ENCODE measurements around the gene SERF1A.
"Not testable (repeated sequence)": the region's sequence is repeated elsewhere in the genome, so short reads cannot be mapped to it uniquely, and the experiment has no call there.

SERF1A gene

GRCh38 chr5:70900533-70901271, at the start of gene SERF1A:
Gene SERF1A (plus strand): TSS chr5:70900669. CDS start chr5:70900870, 201 bp downstream.
- DNase-seq (ENCODE audit: low spot score), result not testable (repeated sequence)

GRCh38 chr5:70866778-70867177, 33.7 kb upstream of the SERF1A start:
- DNase-seq (ENCODE audit: low spot score), result not testable (repeated sequence)

- DNase-seq (ENCODE audit: low spot score), result not testable (repeated sequence)
Measured at GRCh38 chr5:70870626-70871025, 29.8 kb upstream of the SERF1A start.

- not testable (repeated sequence) for DNase-seq (ENCODE audit: low spot score)
Measured at GRCh38 chr5:70896076-70896475, 4.4 kb upstream of the SERF1A start.

- not testable (repeated sequence) for DNase-seq (ENCODE audit: low spot score)
Measured at GRCh38 chr5:70901272-70901571, 753 bp downstream of the SERF1A start.

- DNase-seq (ENCODE audit: low spot score), result not testable (repeated sequence)
Measured at GRCh38 chr5:70906624-70907023, 6.2 kb downstream of the SERF1A start.

- not testable (repeated sequence) for DNase-seq (ENCODE audit: low spot score)
Measured at GRCh38 chr5:70916829-70917228, 16.4 kb downstream of the SERF1A start.

GRCh38 chr5:70925211-70925562, 24.7 kb downstream of the SERF1A start:
- not testable (repeated sequence) for DNase-seq (ENCODE audit: low spot score)

- DNase-seq (ENCODE audit: low spot score), result not testable (repeated sequence)
Measured at GRCh38 chr5:70931709-70932368, 31.4 kb downstream of the SERF1A start.

GRCh38 chr5:70932560-70932959, 32.1 kb downstream of the SERF1A start:
- not testable (repeated sequence) for DNase-seq (ENCODE audit: low spot score)

- DNase-seq (ENCODE audit: low spot score), result not testable (repeated sequence)
Measured at GRCh38 chr5:70953068-70953467, 52.6 kb downstream of the SERF1A start.
